OCI-LY7 (cell line): ENCODE data around the gene CMSS1. TPM values are rescaled to one million over a fixed set of nuclear protein-coding genes. Genes with fewer than 3 reads are reported as not detected.

ENCODE experiments used
- BruUV-seq: library from RNA; stranded (reverse); fragments of 400-500 nt; replicated peaks from 2 replicates; lab custom pipeline; 2021; lab: Mats Ljungman, UMichigan
- CTCF ChIA-PET: fragments of 300-600 bp; sonication (Branson Sonifier 250); formaldehyde crosslinking; loops from one replicate; lab custom pipeline; 2022; ENCODE audit warnings: antibody characterized with exemption; ENCODE audit not compliant: unreplicated experiment; lab: Charles Lee
- POLR2A ChIA-PET: fragments of 300-600 bp; sonication (Branson Sonifier 250); formaldehyde crosslinking; loops from one replicate; lab custom pipeline; 2022; ENCODE audit warnings: antibody characterized with exemption; lab: Charles Lee
- DNase-seq: peaks from one replicate; pipeline ENCODE4 v3.0.0-alpha.2; 2015; ENCODE audit warnings: low spot score
- H2AFZ ChIP-seq: fragments of 200-600 bp; sonication (generic), shearing (Covaris generic); 2 replicates; pipeline ENCODE4 v1.6.1; 2014; ENCODE audit warnings: mild to moderate bottlenecking, antibody characterized with exemption, low read length, moderate library complexity
- H3K27ac ChIP-seq: fragments of 200-600 bp; sonication (generic); 2 replicates; pipeline ENCODE4 v1.5.1; 2014; ENCODE audit warnings: mixed run types, low read depth, mild to moderate bottlenecking, moderate library complexity, low read length, inconsistent platforms; ENCODE audit not compliant: poor library complexity, severe bottlenecking
- H3K36me3 ChIP-seq: fragments of 200-600 bp; sonication (generic); 2 replicates; pipeline ENCODE4 v1.6.1; 2014; ENCODE audit warnings: mild to moderate bottlenecking, antibody characterized with exemption, low read length, moderate library complexity, mixed read lengths; ENCODE audit not compliant: insufficient read depth
- H3K4me1 ChIP-seq: fragments of 200-600 bp; sonication (generic); 2 replicates; pipeline ENCODE4 v1.5.1; 2014; ENCODE audit warnings: mild to moderate bottlenecking, low read length; ENCODE audit not compliant: insufficient read depth, poor library complexity, severe bottlenecking
- H3K4me2 ChIP-seq: fragments of 200-600 bp; sonication (generic); 2 replicates; pipeline ENCODE4 v1.6.1; 2014; ENCODE audit warnings: mild to moderate bottlenecking, low read length
- H3K4me3 ChIP-seq: fragments of 200-600 bp; sonication (generic); 2 replicates; pipeline ENCODE4 v1.5.1; 2014; ENCODE audit warnings: mild to moderate bottlenecking, low read depth, low read length; ENCODE audit not compliant: poor library complexity, severe bottlenecking
- H3K79me2 ChIP-seq: fragments of 200-600 bp; sonication (generic); 2 replicates; pipeline ENCODE4 v1.6.1; 2016; ENCODE audit warnings: low read depth, mild to moderate bottlenecking, low read length, moderate library complexity, mixed read lengths; ENCODE audit not compliant: insufficient read depth
- H3K9me2 ChIP-seq: fragments of 200-600 bp; sonication (generic); 2 replicates; pipeline ENCODE4 v1.6.1; 2016; ENCODE audit warnings: mild to moderate bottlenecking, low read length, mixed read lengths; ENCODE audit not compliant: insufficient read depth
- H3K9me3 ChIP-seq: fragments of 200-600 bp; sonication (generic); 2 replicates; pipeline ENCODE4 v1.6.1; 2014; ENCODE audit warnings: mild to moderate bottlenecking, mixed run types, low read length, mixed read lengths
- H4K20me1 ChIP-seq: fragments of 200-600 bp; sonication (generic); 2 replicates; pipeline ENCODE4 v1.6.1; 2014; ENCODE audit warnings: mild to moderate bottlenecking, antibody characterized with exemption, low read length, moderate library complexity, mixed read lengths; ENCODE audit not compliant: insufficient read depth
- CTCF ChIP-seq: fragments of 200-600 bp; sonication (generic); conservative IDR thresholded peaks from 2 replicates; pipeline ENCODE4 v1.5.1; 2014; ENCODE audit warnings: mild to moderate bottlenecking, antibody characterized with exemption, low read length, moderate library complexity, mixed read lengths
- EZH2phosphoT487 ChIP-seq: fragments of 200-600 bp; sonication (generic); IDR thresholded peaks from 2 replicates; pipeline ENCODE4 v1.6.1; 2018; ENCODE audit warnings: low read depth, borderline replicate concordance, mild to moderate bottlenecking, mixed run types, antibody characterized with exemption, low read length, moderate library complexity, mixed read lengths
- intact Hi-C: fragments of 100-400 bp; cut with micrococcal nuclease; formaldehyde crosslinking; loops from one replicate; pipeline ENCODE4 v1.10.0; 2022; ENCODE audit not compliant: unreplicated experiment
- total RNA-seq, 2 experiments: library from RNA; depleted of rRNA in 1 of 2; stranded (reverse); fragments of >200 nt in 1 of 2; shearing (Covaris generic) in 1 of 2; gene quantifications; 2 replicates each; pipeline ENCODE4 v1.2.3, GENCODE V29; 2014 to 2022

The CMSS1 gene
- total RNA-seq, 2 experiments from 2014 or later = 25.7 to 46.6 TPM

GRCh38 chr3:99958222-99958912 is 140.7 kb downstream of the CMSS1 start:
- Histone ChIP-seq H4K20me1 (no peaks in the 10 kb centered on the region), H3K27ac (no peak overlapping the region), H2AFZ (no peak overlapping the region), H3K9me3 (no peaks in the 10 kb centered on the region), H3K4me1 (no peaks in the 10 kb centered on the region), H3K36me3 (no peaks in the 10 kb centered on the region), H3K4me2 (no peak overlapping the region), H3K4me3 (no peak overlapping the region), H3K79me2 (no peaks in the 10 kb centered on the region), H3K9me2 (no peaks in the 10 kb centered on the region)
- TF ChIP-seq CTCF (no peak), EZH2phosphoT487 (no peak)
- BruUV-seq = no TSS peak
- intact Hi-C loops = no loop called here
- ChIA-PET POLR2A (interaction anchor here (0.6 to 0.7 kb wide), 3 partner anchors 15 to 425 kb away, joined by 3 to 11 read pairs (median 4); no protein-coding TSS in a partner anchor), CTCF (no interaction called here)
- DNase-seq = no peak

- Histone ChIP-seq H3K27ac (no peak overlapping the region), H3K4me1 (no peaks in the 10 kb centered on the region), H3K36me3 (no peaks in the 10 kb centered on the region), H4K20me1 (no peaks in the 10 kb centered on the region), H3K9me3 (no peaks in the 10 kb centered on the region), H2AFZ (no peak overlapping the region), H3K79me2 (no peaks in the 10 kb centered on the region), H3K9me2 (no peaks in the 10 kb centered on the region), H3K4me2 (no peak overlapping the region), H3K4me3 (no peak overlapping the region)
- ChIA-PET POLR2A (no interaction called here), CTCF (no interaction called here)
- intact Hi-C loops = no loop called here
- TF ChIP-seq EZH2phosphoT487 (no peak), CTCF (no peak)
- no TSS peak for BruUV-seq
- no peak for DNase-seq
Observed at GRCh38 chr3:99960123-99960878, 142.6 kb downstream of the CMSS1 start.

- Histone ChIP-seq H4K20me1 (no peaks in the 10 kb centered on the region), H3K4me1 (no peaks in the 10 kb centered on the region), H3K4me2 (no peak overlapping the region), H3K9me2 (no peaks in the 10 kb centered on the region), H3K4me3 (no peak overlapping the region), H3K27ac (no peak overlapping the region), H3K36me3 (no peaks in the 10 kb centered on the region), H3K9me3 (no peaks in the 10 kb centered on the region), H2AFZ (no peak overlapping the region), H3K79me2 (no peaks in the 10 kb centered on the region)
- ChIA-PET POLR2A (no interaction called here), CTCF (no interaction called here)
- no peak for DNase-seq
- intact Hi-C loops = no loop called here
- TF ChIP-seq EZH2phosphoT487 (no peak), CTCF (no peak)
- BruUV-seq = no TSS peak
Observed at GRCh38 chr3:99960941-99961340, 143.3 kb downstream of the CMSS1 start.
